GM18858 (cell line): ENCODE data around the gene PRKCH.
"Not testable (repeated sequence)": the region's sequence is repeated elsewhere in the genome, so short reads cannot be mapped to it uniquely, and the experiment has no call there.

ENCODE experiments used
- ATAC-seq: cut with Tn5 transposase; IDR thresholded peaks from one replicate; pipeline ENCODE4 v1.9.1; 2021; ENCODE audit not compliant: unreplicated experiment

Gene PRKCH

DNA sequence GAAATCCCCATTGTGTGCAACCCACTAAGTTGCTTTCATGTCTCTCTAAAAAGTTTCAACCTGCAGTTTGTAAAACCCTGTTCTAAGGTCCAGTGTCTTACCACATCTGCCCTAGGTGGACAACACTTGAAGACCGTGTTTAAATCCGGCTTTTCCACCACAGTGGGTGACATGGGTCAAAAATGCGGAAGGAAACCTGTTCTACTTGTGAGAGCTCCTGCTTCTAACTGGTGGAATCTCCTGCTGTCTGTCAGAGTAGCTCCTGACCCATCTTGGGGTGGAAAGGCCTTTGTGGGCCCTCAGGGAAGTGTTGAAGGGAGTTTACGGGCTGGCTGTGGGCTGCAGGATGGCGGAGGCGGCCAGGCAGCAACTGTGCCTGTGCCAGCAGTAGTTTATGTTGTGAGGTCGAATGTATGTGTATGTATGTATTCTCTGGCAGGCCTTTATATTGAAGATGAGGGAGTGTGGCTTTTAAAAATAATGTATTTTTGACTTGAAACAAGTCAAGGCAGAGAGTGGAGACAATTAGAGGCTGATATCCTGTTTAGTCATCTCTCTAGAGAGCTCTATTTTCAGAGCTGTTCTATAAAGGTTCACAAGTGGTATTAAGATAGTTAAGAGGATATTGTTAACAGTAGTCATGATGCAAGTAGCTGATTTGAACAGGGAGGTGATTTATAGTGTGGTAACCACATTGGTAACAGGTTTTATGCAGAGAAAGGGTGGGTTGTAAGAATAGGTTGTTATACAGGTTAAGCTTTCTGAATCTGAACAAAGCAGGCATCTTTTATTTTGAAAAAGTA is 67.0 kb downstream of the PRKCH start:
- ATAC-seq, result peak; percentile 79

DNA sequence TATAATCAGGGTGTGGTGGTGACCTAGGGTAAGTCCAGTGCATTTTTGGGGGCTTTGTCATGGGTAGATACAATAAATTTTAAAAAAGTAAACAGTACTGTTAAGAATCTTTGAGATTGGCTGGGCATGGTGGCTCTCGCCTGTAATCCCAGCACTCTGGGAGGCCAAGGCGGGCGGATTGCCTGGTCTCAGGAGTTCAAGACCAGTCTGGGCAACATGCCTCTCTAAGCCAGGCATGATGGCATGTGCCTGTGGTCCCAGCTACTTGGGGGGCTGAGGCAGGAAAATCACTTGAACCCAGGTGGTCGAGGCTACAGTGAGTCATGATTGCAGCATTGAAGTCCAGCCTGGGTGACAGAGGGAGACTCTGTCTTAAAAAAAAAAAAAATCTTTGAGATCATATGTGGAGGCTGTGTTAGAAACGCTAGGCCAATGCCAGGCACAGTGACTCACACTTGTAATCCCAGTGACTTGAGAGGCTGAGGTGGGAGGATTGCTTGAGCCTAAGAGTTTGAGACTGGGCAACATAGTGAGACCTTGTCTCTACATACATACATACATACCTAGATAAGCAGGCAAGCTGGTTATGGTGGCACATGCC is 67.7 kb downstream of the PRKCH start:
- ATAC-seq, result no peak

DNA sequence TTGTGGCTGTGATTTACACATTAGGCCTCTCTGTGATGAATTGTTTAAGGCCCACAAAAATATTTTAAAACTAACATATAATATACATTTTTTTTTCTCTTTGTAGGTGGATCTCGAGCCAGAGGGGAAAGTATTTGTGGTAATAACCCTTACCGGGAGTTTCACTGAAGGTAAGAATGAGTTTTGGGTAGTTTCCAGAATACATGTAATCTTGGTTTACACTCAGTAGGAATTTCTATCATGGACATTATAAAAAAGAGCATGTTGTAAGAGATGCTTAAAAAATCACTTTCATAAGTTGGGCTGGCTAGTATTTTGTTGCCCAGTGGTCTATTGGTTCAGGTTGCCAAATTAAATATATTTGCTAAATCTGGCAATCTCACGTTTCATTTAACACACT is 69.7 kb downstream of the PRKCH start:
- ATAC-seq, result no peak

DNA sequence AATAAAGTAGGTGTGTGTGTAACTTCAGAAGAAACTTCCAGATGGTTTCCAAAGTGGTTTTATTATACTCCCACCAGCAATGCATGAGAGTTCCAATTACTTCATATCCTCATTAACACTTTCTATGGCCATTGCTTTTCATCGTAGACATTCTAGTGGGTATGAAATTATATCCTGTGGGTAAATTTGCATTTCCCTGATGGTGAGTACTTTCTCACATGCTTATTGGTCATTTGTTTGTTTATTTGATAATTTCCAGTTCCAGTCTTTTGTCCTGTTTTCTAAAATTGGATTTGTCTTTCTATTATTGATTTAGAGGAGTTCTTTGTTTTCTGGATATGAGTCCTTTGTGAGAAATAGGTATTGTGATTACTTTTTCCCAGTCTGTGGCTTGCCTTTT is 70.9 kb downstream of the PRKCH start:
- no peak for ATAC-seq

DNA sequence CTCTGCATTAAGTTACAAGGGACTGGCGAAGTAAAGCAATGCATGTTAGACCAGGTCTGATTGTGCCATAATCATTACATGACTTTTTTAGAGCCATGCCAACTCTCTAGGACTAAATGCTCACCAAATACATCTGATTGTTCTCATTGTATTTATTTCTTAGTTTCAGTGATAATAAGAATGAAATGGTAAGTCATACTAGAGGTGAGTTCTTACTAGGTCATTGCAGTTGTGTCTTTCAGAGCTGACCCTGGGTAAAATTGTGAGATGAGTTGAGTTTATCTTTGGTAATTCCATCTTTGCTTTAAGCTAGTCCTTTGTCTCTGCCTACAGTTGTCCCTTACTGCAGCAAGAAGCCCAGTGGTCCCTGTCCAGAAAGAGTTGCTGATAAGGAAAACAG is 73.2 kb downstream of the PRKCH start:
- no peak for ATAC-seq

DNA sequence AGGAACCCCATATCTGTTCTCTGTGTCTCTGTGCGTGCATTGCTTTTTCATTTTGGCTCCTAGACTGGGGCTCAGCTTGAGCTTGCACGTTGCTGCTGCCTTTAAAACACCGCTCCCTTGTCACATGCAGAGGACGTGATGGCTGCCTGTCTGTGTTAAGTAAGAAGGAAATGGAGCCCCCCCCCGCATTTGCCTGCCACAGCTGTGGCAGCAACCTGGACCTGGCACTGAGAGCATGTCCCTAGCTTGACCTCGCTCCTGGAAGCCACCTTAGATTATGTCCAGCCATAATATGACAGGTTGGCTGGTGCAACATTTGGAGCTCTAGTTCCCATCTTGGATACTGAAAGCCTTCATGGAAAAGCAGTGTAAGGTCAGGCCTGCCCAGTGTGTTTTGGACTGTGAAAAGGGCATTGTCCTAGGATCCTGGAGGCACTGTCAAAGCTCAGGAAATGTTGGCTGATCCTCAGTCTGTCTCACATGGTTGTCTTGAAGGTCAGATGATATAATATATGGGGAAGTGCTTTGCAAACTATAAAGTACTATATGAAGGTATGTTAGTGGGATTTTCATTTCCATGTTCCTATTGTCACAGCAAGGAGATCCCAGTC is 73.8 kb downstream of the PRKCH start:
- no peak for ATAC-seq

DNA sequence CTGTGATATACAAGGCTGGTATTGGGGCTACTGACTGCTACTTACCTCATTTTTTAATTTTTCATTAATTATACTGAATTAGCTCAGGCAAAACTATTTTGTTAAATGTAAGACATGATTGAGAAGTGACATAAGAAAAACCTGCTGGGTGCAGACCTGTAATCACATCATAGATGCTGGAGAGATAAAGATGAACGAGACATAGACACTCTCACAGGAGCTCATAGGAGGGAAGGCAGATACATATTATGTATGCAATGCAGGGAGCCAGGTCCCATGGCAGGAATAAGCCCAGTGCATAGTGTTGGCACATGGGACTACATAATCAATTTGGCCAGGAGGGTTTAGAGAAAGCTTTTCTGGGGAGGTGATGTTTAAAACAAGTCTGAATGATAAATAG is 74.9 kb downstream of the PRKCH start:
- ATAC-seq, result no peak

DNA sequence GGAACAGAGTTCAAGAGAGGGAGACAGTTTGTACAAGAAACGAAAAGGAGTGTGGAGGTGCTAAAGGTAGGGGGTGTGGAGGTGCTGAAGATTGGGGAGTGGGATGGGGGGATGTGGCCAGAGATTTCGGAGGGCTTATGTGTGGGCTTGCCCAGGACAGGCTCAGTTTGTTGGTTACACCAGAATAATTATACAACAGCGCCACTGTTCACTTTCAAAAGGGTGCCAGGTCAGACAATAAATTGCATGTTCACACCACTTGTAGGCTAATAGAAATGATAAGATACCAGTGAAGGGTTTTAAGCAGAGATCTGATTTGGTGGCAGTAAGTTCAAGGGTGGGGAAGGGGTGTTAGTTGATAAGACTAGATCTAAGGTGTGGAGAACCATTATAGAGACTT is 75.3 kb downstream of the PRKCH start:
- ATAC-seq, result no peak

DNA sequence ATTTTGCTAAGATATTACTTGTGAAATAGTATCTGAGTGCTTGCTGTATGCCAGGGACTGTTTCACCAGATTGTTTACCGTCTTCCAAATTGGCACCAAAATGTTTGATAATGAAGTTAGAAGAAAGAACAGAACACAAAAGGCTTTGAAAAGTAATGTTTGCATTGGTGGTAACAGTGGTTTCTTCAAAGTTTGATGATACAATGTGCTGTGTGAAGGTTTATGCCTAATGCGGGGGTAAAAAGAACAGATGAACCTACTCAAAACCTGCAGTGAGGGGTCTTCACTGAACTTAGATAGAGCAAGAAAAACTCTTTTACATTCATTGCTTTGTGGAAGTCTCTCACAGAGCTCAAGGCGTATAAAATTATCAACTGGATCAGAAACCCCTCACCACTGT is 76.2 kb downstream of the PRKCH start:
- ATAC-seq, result no peak

DNA sequence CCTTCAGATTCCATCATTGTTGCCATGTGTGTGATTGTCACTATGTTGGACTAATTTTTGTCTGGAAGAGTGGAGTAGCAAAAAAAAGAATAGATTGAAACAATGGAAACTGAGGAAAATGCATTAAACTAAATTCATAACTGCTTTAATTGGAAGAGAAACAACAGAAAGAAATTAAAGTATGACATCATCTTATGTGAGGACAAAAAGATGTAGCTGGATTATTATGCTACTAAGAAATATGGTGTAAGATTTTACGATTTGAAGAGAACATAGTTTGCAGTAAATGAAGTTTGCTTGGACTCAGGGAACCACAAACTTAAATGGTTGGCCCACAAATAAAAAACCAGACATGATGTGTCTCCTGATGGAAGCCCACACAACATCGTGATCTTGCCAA is 76.8 kb downstream of the PRKCH start:
- no peak for ATAC-seq

DNA sequence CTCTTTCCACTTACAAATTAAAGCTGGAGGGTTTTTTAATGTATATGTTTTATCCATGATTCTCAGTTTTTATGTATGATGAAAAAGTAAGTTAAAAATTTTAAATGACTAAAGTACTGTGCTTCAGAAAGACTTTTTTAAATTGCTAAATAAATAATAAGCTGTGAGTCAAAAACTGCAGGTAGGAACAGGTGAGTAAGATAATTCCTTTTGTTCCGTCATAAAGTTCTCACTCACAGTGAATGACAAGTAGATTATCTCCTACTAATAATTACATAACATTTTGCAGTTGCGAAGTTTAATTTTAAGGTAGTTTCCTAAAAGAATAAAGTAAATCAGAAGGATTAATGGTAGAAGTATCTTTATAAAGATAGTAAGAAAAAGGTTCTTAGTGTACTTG is 78.0 kb downstream of the PRKCH start:
- no peak for ATAC-seq

DNA sequence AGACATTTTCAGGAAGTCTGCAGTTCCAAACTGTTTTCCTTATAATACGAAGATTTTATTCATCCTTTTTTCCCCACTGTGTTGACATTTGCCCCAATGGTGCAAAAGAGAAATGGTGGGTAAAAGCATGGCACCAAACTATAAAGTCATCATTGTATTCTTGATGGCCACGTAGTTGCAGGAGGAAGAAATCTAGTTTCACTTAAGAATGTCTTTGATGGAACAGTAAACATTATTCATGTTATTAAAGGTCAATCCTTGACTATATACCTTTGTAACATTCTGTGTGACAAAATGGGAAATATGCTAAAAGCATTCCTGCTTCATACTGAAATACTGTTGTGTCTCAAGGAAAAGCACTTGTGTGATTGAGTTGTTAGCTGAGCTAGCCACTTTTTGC is 80.1 kb downstream of the PRKCH start:
- ATAC-seq, result no peak

DNA sequence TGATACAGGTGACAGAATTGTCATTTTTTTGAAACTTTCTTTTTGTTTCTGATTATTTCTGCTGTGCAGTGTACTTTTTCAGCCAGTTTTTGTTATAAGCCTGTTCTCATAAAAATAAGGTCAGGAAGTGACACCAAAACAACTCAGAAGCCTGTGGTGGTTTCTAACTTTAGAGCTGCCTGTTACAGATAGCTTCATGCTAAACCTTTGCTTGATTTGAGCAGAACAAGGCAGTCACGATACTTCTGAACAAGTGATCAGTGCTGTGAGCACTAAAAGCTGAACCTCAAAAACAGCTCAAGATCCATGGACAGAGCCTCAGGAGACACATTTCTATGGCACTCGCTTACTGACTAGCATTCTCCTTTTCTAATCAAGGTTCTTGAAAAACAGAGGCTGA is 82.0 kb downstream of the PRKCH start:
- ATAC-seq, result peak; percentile 53

DNA sequence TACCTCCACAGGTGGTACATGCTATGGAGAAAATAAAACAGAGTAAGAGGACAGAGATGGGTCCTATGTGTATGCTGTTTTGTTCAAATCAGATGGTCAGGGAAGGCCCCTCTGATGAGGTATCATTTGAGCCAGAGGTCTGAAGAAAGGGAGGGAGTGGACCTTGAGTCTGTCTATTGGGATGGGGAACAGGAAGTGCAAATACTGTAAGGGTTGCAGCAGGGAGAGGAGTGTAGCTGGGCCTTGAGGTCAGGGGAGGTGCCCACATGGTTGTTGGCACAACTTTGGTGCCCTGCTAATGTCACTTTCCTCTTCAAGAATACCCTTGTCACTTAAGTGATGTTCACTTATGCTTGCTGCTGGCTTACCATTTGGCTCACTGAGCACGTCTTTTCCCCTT is 83.3 kb downstream of the PRKCH start:
- ATAC-seq, result no peak

DNA sequence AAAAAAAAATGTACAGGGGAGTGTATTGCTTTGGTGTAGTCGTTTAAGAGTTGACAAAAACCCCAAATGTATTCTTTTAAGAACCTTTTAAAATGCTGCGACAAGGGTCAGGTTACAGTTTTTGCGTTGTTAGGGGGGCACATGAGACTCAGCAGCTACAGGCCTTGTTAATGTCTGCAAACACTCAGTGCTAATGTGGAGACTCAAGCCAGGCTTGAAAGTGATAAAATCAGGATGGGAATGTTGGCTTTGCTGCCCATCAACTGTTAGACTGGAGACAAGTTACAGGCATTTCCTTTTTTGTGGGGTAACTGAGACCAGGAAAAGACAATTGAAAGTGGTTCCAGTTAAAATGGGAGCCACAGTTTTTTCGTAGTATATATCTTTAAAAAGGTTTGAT is 84.8 kb downstream of the PRKCH start:
- ATAC-seq, result no peak

DNA sequence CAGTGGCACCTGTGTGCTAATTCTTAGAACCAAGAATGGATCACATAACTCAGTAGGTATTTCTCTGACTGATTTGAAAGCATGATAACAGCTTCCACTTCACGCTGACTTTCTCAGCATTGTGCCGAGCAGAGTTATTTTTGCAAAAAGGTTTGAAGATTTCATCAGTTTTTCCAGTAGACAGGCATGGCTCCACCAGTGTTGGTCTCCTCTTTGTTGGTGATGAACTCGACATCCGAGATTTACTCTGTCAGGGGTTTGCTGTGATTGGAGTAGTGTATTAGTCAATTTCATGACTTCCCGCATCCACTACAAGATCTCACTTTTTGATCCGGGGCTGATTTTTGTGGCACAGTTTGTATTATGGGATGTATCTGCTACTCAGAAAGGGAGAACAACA is 85.3 kb downstream of the PRKCH start:
- no peak for ATAC-seq

DNA sequence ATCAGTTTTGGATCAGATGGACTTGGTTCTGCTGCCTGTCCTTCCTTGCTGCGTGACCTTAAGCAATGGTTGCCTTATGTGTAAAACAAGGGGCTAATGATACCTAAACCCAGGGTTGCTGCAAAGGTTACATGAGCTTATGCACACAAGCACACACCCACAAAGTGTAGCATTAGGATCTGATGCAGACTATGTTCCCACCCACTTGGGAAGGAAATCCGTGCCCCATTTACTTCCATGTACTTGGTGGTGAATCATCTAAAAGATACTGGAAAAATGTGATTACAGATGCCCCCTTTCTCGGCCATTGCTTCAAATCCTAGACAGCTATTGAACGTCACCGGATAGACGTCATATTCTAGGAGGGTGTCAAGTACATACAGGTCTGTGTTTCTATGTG is 87.1 kb downstream of the PRKCH start:
- ATAC-seq, result no peak

DNA sequence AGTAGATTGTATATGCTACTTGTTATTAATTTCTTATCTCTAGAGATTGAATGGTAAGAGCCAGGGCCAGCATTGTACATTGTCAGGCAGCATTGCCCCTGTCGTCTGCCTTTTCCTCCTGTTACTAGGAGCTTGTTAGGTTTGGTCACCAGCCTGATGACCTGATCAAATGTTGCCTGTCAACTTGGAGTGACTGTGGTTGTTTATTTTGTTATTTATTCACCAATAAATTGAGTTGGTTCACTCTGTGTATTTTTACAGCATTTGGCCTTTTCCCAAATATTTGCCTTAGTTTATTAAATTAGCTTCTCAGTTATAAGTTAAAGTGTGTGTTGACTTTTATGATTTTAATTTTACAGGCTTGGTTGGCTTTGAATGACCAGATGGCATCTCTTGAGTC is 88.4 kb downstream of the PRKCH start:
- ATAC-seq, result no peak

DNA sequence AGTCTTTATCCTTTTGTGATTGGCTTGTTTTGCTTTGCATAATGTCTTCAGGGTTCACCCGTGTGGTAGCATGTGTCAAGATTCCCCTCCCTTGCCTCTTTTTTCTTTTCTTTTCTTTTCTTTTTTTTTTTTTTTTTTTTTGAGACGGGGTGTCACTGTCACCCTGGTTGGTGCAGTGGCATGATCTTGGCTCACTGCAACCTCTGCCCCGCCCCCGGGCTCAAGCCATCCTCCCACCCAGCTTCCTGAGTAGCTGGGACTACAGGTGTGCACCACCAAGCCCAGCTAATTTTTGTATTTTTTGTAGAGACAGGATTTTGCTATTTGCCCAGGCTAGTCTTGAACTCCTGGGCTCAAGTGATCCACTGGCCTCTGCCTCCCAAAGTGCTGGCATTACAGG is 94.6 kb downstream of the PRKCH start:
- ATAC-seq, result not testable (repeated sequence)

DNA sequence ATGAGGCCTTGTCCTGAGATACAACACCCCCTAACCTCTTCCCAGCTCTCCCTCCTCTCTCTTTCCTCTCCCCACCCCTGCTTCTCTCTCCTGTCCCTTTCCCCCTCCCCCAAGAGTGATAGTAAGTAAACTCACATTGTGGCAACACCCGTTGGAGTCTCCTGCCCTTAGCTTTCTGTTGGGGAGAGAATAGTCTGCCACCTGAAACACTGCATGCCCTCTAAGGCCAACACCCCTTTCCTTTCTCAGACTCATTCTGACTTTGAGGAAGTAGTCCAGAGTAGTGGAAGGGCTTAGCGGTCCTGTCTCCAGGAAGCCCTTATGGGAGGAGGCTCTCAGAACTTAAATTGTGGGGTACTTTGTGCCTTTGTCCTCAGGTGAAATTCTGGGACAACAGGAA is 95.2 kb downstream of the PRKCH start:
- ATAC-seq, result no peak

DNA sequence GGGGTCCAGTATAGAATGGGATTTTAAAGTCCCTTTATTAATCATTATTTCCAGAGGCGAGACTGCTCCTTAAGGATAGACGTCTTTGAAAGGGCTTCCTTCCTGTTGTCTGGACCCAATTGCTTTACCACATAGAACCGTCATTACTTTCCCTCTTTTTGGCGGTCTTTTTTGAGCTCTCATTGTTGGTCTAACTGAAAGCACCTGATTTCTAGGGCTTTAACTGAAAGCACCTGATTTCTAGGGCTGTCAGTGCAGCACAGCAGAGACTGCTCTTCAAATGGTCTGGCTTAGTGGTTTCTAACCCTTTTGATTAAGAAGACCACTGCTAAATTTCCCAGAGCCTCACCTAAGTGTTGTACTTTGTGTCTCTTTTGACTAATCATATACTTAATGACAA is 95.8 kb downstream of the PRKCH start:
- no peak for ATAC-seq

DNA sequence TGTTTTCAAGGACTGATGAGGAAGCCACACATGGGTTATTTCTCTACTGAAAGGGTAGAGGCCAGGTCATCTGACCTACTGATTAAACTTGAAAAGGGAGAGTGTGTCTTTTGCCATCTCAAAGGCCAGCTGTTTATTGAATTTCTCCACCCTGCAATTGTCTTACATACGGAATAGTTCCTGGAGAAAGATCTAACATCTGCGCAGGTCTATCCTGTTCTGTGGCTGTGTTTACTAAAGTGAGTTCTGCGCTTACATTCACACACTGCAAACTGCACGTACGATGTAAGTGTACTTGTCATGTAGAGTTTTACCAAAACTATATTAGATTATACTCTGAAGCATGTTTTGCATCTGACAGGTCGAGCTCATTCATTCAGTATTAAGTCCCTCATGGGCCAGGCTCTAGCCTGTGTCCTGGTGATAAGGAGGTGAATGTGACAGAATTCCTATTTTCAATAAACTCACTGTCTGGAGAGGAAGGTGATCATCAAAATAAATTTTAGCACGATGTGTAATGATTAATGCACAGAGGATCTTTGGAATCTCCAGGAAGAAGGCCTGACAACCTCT is 96.6 kb downstream of the PRKCH start:
- no peak for ATAC-seq
